H1 (cell line): ENCODE data around the gene MT1H. TPM values are rescaled to one million over a fixed set of nuclear protein-coding genes. Genes with fewer than 3 reads are reported as not detected.

Source experiments
- CTCF ChIA-PET: fragments of 300-600 bp; sonication (Branson Sonifier 250); formaldehyde crosslinking; loops from one replicate; lab custom pipeline; 2021; ENCODE audit not compliant: partially characterized antibody; lab: Charles Lee
- POLR2A ChIA-PET: fragments of 300-600 bp; sonication (Branson Sonifier 250); formaldehyde crosslinking; loops from one replicate; lab custom pipeline; 2021; ENCODE audit warnings: inconsistent platforms; ENCODE audit not compliant: partially characterized antibody; lab: Charles Lee
- DNase-seq, 2 experiments: peaks; one replicate each; pipeline versions ENCODE4 v3.0.0 to v3.0.0-alpha.2; 2010 to 2022; ENCODE audit warnings: low spot score in 2 of 2, low read depth in 1 of 2, mixed read lengths in 1 of 2
- FAIRE-seq: peaks from 2 replicates; lab custom pipeline; 2011; peaks lifted over from hg19 to GRCh38; lab: Jason Lieb, UNC
- H2AFZ ChIP-seq: 2 replicates; pipeline ENCODE4 v1.8.1; 2012; ENCODE audit warnings: low read length, inconsistent platforms
- H2AK5ac ChIP-seq: 2 replicates; pipeline ENCODE4 v1.6.1; 2013; ENCODE audit warnings: low read depth, low read length
- H2BK120ac ChIP-seq: replicated peaks from 2 replicates; pipeline ENCODE3; 2013; ENCODE audit warnings: low read depth, low read length, inconsistent platforms
- H2BK12ac ChIP-seq: 2 replicates; pipeline ENCODE4 v1.6.1; 2013; ENCODE audit warnings: low read depth, low read length
- H2BK15ac ChIP-seq: 2 replicates; pipeline ENCODE4 v1.6.1; 2013; ENCODE audit warnings: low read length
- H2BK20ac ChIP-seq: 2 replicates; pipeline ENCODE4 v1.6.1; 2013; ENCODE audit warnings: low read length
- H2BK5ac ChIP-seq: 2 replicates; pipeline ENCODE4 v1.6.1; 2013; ENCODE audit warnings: low read depth, low read length
- H3K14ac ChIP-seq: 2 replicates; pipeline ENCODE4 v1.6.1; 2013; ENCODE audit warnings: inconsistent platforms; ENCODE audit not compliant: insufficient read length
- H3K18ac ChIP-seq: 2 replicates; pipeline ENCODE4 v1.6.1; 2013; ENCODE audit warnings: low read length; ENCODE audit errors: extremely low read depth
- H3K23ac ChIP-seq: 2 replicates; pipeline ENCODE4 v1.6.1; 2013; ENCODE audit warnings: inconsistent platforms; ENCODE audit not compliant: insufficient read length
- H3K23me2 ChIP-seq: 2 replicates; pipeline ENCODE4 v1.6.1; 2013; ENCODE audit warnings: low read depth, low read length
- H3K27ac ChIP-seq: 2 replicates; pipeline ENCODE4 v1.6.1; 2011; ENCODE audit warnings: low read depth, low read length, inconsistent platforms
- H3K27me3 ChIP-seq, 4 experiments: replicated peaks in 1 of 4; 1 replicate in 1 of 4; 2 replicates in 3 of 4; pipeline versions ENCODE4 v1.6.1 to v1.8.1; 2011 to 2013; ENCODE audit warnings: low read length in 3 of 4, mild to moderate bottlenecking in 3 of 4, inconsistent platforms in 2 of 4, mixed read lengths in 2 of 4, moderate library complexity in 1 of 4; ENCODE audit not compliant: control insufficient read depth in 3 of 4, insufficient read depth in 3 of 4; ENCODE audit errors: extremely low read depth in 1 of 4
- H3K36me3 ChIP-seq, 4 experiments: 2 replicates each; pipeline versions ENCODE4 v1.6.1 to v1.8.1; 2011 to 2013; ENCODE audit warnings: mild to moderate bottlenecking in 4 of 4, low read length in 3 of 4, moderate library complexity in 2 of 4, control low read depth in 1 of 4, inconsistent platforms in 1 of 4; ENCODE audit not compliant: insufficient read depth in 4 of 4, control insufficient read depth in 2 of 4
- H3K4ac ChIP-seq: replicated peaks from 2 replicates; pipeline ENCODE3; 2013; ENCODE audit warnings: low read length, low read depth, mixed read lengths, inconsistent platforms; ENCODE audit not compliant: insufficient read length
- H3K4me1 ChIP-seq, 4 experiments: replicated peaks in 1 of 4; 1 replicate in 1 of 4; 2 replicates in 3 of 4; pipeline versions ENCODE4 v1.6.1 to v1.8.1; 2011 to 2013; ENCODE audit warnings: low read length in 3 of 4, inconsistent platforms in 2 of 4, mixed read lengths in 1 of 4; ENCODE audit not compliant: insufficient read depth in 4 of 4, control insufficient read depth in 3 of 4
- H3K4me2 ChIP-seq, 2 experiments: 2 replicates each; pipeline versions ENCODE4 v1.6.1 to v1.8.1; 2011 to 2013; ENCODE audit warnings: low read depth in 2 of 2, low read length in 2 of 2, control low read depth in 1 of 2, inconsistent platforms in 1 of 2, mild to moderate bottlenecking in 1 of 2; ENCODE audit not compliant: insufficient read depth in 1 of 2
- H3K4me3 ChIP-seq, 4 experiments: fragments of 200-600, 300-600 bp in 1 of 4; sonication (generic), shearing (Covaris generic), sonication (Bioruptor Twin) in 1 of 4; 2 replicates each; pipeline versions ENCODE4 v1.5.1 to v1.8.1; 2011 to 2016; ENCODE audit warnings: low read length in 4 of 4, low read depth in 3 of 4, control low read depth in 2 of 4, inconsistent platforms in 2 of 4, mild to moderate bottlenecking in 2 of 4, mixed read lengths in 1 of 4, moderate library complexity in 1 of 4; ENCODE audit not compliant: insufficient read depth in 2 of 4; ENCODE audit errors: extremely low read depth in 1 of 4
- H3K56ac ChIP-seq: replicated peaks from 2 replicates; pipeline ENCODE3; 2013; ENCODE audit warnings: low read depth, mild to moderate bottlenecking, mixed read lengths, low read length, inconsistent platforms; ENCODE audit not compliant: insufficient read length
- H3K79me1 ChIP-seq: 2 replicates; pipeline ENCODE4 v1.6.1; 2013; ENCODE audit warnings: low read depth, low read length, control low read depth
- H3K79me2 ChIP-seq, 2 experiments: 2 replicates each; pipeline versions ENCODE4 v1.6.1 to v1.8.1; 2012 to 2013; ENCODE audit warnings: low read length in 2 of 2, mild to moderate bottlenecking in 2 of 2, inconsistent platforms in 1 of 2; ENCODE audit not compliant: insufficient read depth in 2 of 2, control insufficient read depth in 1 of 2
- H3K9ac ChIP-seq, 4 experiments: replicated peaks in 1 of 4; 1 replicate in 1 of 4; 2 replicates in 3 of 4; pipeline versions ENCODE4 v1.6.1 to v1.8.1; 2011 to 2013; ENCODE audit warnings: low read depth in 3 of 4, low read length in 3 of 4, control low read depth in 2 of 4, mild to moderate bottlenecking in 2 of 4, moderate library complexity in 2 of 4, inconsistent platforms in 1 of 4; ENCODE audit errors: extremely low read depth in 1 of 4
- H3K9me3 ChIP-seq, 2 experiments: 2 replicates each; pipeline versions ENCODE4 v1.6.1 to v1.8.1; 2012 to 2013; ENCODE audit warnings: mild to moderate bottlenecking in 2 of 2, moderate library complexity in 2 of 2, control low read depth in 1 of 2, inconsistent platforms in 1 of 2, low read depth in 1 of 2, low read length in 1 of 2, mixed read lengths in 1 of 2; ENCODE audit not compliant: insufficient read depth in 2 of 2
- H4K20me1 ChIP-seq, 2 experiments: replicated peaks in 1 of 2; 2 replicates each; pipeline versions ENCODE3 to v1.8.1; 2011 to 2013; ENCODE audit warnings: inconsistent platforms in 2 of 2, low read length in 2 of 2, mild to moderate bottlenecking in 1 of 2; ENCODE audit not compliant: insufficient read depth in 2 of 2, control insufficient read depth in 1 of 2
- H4K5ac ChIP-seq: 2 replicates; pipeline ENCODE4 v1.6.1; 2013; ENCODE audit warnings: low read length, low read depth, mixed read lengths, inconsistent platforms; ENCODE audit not compliant: insufficient read length
- H4K8ac ChIP-seq: 2 replicates; pipeline ENCODE4 v1.8.0; 2013; ENCODE audit warnings: mild to moderate bottlenecking, moderate library complexity, low read length, inconsistent platforms; ENCODE audit not compliant: insufficient read depth; ENCODE audit errors: extremely low read depth
- H4K91ac ChIP-seq: replicated peaks from 2 replicates; pipeline ENCODE3; 2013; ENCODE audit warnings: low read length, mixed read lengths, inconsistent platforms; ENCODE audit not compliant: insufficient read length
- EZH2 ChIP-seq: fragments of 200-600 bp; sonication (generic); IDR thresholded peaks from 2 replicates; pipeline ENCODE4 v1.7.1; 2012; ENCODE audit warnings: low read depth, mild to moderate bottlenecking, moderate library complexity, low read length, inconsistent platforms; ENCODE audit not compliant: severe bottlenecking
- KDM5A ChIP-seq: fragments of 200-600 bp; IDR thresholded peaks from 2 replicates; pipeline ENCODE4 v1.7.1; 2012; ENCODE audit warnings: mild to moderate bottlenecking, low read length, inconsistent platforms, mixed read lengths
- RXRA ChIP-seq: IDR thresholded peaks from 2 replicates; pipeline ENCODE4 v1.6.1; 2011; ENCODE audit warnings: low read depth, mild to moderate bottlenecking, low read length, moderate library complexity; ENCODE audit not compliant: insufficient read depth
- SUZ12 ChIP-seq: fragments of 200-600 bp; sonication (generic); IDR thresholded peaks from 2 replicates; pipeline ENCODE4 v1.6.1; 2012; ENCODE audit warnings: mild to moderate bottlenecking, inconsistent platforms, low read length, moderate library complexity, mixed read lengths
- WGBS, 2 experiments: shearing (Covaris generic) in 1 of 2; methylation state at CpG; one replicate each; pipeline versions ENCODE4 v1.1.6 to v1.1.7; 2013 to 2015; ENCODE audit warnings: low lambda C conversion rate in 2 of 2, mixed read lengths in 2 of 2, inconsistent platforms in 1 of 2, low coverage in 1 of 2, missing lambda C conversion rate in 1 of 2; ENCODE audit not compliant: insufficient replicate concordance in 2 of 2, insufficient coverage in 1 of 2, insufficient read length in 1 of 2; ENCODE audit errors: extremely low coverage in 1 of 2, missing lambda C conversion rate in 1 of 2; 5-methylcytosine and 5-hydroxymethylcytosine counted together
- polyA plus RNA-seq, 7 experiments: library from polyadenylated mRNA; depleted of rRNA in 3 of 7; stranded (reverse) in 5 of 7; unstranded in 2 of 7; fragments of >200 nt in 5 of 7; fragments of 200-250 nt in 2 of 7; gene quantifications; 1 replicate in 5 of 7; 2 replicates in 1 of 7; 4 replicates in 1 of 7; pipeline versions ENCODE4 v1.2.1 to v1.2.3, GENCODE V29; 2011 to 2013; ENCODE audit warnings: missing spikeins in 2 of 7, mixed read lengths in 2 of 7
- total RNA-seq: library from RNA; stranded (reverse); fragmentation: NEBNext Ultra II Directional; extraction: Animal tissue kit (Norgen Biotek cat#: 25700); gene quantifications from 2 replicates; pipeline ENCODE4 v1.2.1, GENCODE V29; 2021

MT1H gene
- total and polyA plus RNA-seq, 2 of the 8 experiments (the other 6 are each of a cell fraction or from before 2014, with no cell fraction given) = 11.9 to 95.7 TPM

DNA sequence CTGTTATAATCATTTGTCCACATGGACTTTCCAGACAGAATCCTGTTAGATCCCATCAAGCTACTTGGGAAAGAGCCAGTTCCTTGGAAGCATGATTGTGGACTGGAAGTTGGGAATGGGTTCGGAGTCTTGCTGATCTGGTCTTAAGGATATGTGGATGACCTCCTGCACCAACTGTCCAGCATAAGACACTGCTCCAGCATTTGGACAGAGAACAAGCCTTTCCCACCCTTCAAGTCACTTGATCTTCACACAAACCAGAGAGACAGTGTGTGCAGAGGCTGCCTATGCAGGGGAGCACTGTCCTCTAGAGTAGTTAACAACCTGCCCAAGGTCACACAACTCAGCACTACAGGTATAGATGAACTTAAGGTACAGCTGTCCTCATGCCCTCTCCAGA lies 23.8 kb upstream of the MT1H start:
- Histone ChIP-seq H3K27me3 (peaks cover 71 to 92% (median 89%) of the 10 kb centered on the region in 4 experiments), H3K14ac (no peak overlapping the region), H2AK5ac (no peak overlapping the region), H2BK15ac (no peak overlapping the region), H3K4me2 (no peak overlapping the region), H3K9ac (no peak overlapping the region), H3K79me1 (no peaks in the 10 kb centered on the region), H4K5ac (no peak overlapping the region), H2AFZ (no peak overlapping the region), H3K4ac (no peak overlapping the region), H2BK12ac (no peak overlapping the region), H3K27ac (no peak overlapping the region), H2BK20ac (no peak overlapping the region), H4K20me1 (peaks cover 4 to 16% of the 10 kb centered on the region in 2 experiments), H2BK5ac (no peak overlapping the region), H3K4me3 (no peak overlapping the region), H3K79me2 (no peaks in the 10 kb centered on the region), H4K8ac (no peak overlapping the region), H3K56ac (no peak overlapping the region), H3K23ac (no peak overlapping the region), H2BK120ac (no peak overlapping the region), H3K36me3 (no peaks in the 10 kb centered on the region)
- ChIA-PET POLR2A (interaction anchor here (0.8 to 1.1 kb wide), 2 partner anchors 13 to 19 kb away, joined by 3 read pairs; no protein-coding TSS in a partner anchor), CTCF (interaction anchor here (0.6 to 3.3 kb wide), 4 partner anchors 10 to 52 kb away, joined by 3 to 13 read pairs (median 4); no protein-coding TSS in a partner anchor)
- no peak for DNase-seq
- no peak for TF ChIP-seq RXRA
- no peak for TF ChIP-seq KDM5A
- peak; percentile 65; the same call in 1 of the 2 replicates for TF ChIP-seq SUZ12
- peak; percentile 30 for TF ChIP-seq EZH2
- TF ChIP-seq, all 59 proteins: peak for 2
- no peak overlapping the region for H3K18ac ChIP-seq
- peaks cover 4% of the 10 kb centered on the region; the same call in 1 of the 2 replicates for H3K23me2 ChIP-seq
- no peak overlapping the region for H4K91ac ChIP-seq
- H3K4me1 ChIP-seq = peaks cover 0 to 18% (median 7%) of the 10 kb centered on the region in 4 experiments; a peak in 6 of 7 replicates
- FAIRE-seq = no peak
- H3K9me3 ChIP-seq = no peaks in the 10 kb centered on the region
- 0% methylated on average over 1 of the region's 1 CpG; no CpG with 5 or more reads in 1 of the 2 experiments for WGBS, 2 experiments
